Measurements from ENCODE around the gene TCOF1.

The TCOF1 gene

DNA sequence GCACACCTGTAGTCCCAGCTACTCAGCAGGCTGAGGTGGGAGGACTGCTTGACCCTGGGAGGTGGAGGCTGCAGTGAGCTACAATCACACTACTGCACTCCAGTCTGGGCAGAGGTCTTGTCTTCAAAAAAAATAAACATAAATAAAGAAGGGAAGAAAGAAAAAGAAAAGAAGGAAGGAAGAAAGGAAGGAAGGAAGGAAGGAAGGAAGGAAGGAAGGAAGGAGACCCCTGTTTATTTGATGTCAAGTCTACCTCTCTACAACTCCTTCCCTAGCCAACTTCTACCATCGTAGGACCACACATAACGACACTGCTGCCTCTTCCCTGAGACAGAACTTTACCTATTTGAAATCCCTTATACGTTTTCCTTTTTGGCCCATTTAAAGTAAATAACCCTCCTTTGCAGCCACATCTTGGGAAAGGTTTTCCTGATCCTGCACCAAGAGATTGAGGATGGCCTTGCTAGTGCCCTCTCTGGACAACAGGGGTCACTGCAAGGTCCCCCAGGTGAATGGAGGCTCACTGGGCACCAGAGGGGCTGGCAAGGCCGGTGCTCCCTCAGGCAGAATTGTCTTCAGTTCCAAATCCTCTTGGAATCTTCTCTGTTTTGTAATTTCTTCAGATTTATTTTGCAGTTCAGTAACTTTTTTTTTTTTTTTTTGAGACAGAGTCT, 81.5 kb downstream of the TCOF1 start:
- peaks cover 10% of the 10 kb centered on the region for H3K4me1 ChIP-seq (ENCODE audit: low read length)
- no peak overlapping the region for H3K4me3 ChIP-seq (ENCODE audit: low read length)
- no peaks in the 10 kb centered on the region for H3K9me3 ChIP-seq (ENCODE audit: insufficient read depth, low read length)
- no peak overlapping the region for H3K9ac ChIP-seq (ENCODE audit: low read length)
- H3K27ac ChIP-seq (ENCODE audit: low read length): no peak overlapping the region
- H3K27me3 ChIP-seq (ENCODE audit: low read depth, low read length): no peaks in the 10 kb centered on the region
- no peaks in the 10 kb centered on the region for H4K20me1 ChIP-seq (ENCODE audit: insufficient read depth, low read length)
- H3K4me2 ChIP-seq (ENCODE audit: low read length): no peak overlapping the region
- H2AFZ ChIP-seq (ENCODE audit: low read depth, low read length): no peak overlapping the region
- no peaks in the 10 kb centered on the region for H3K79me2 ChIP-seq (ENCODE audit: low read length)
- no peak for TF ChIP-seq EZH2phosphoT487 (IDR thresholded peaks at IDR 0.05; ENCODE audit: low read depth)
- TF ChIP-seq, protein P1, sequence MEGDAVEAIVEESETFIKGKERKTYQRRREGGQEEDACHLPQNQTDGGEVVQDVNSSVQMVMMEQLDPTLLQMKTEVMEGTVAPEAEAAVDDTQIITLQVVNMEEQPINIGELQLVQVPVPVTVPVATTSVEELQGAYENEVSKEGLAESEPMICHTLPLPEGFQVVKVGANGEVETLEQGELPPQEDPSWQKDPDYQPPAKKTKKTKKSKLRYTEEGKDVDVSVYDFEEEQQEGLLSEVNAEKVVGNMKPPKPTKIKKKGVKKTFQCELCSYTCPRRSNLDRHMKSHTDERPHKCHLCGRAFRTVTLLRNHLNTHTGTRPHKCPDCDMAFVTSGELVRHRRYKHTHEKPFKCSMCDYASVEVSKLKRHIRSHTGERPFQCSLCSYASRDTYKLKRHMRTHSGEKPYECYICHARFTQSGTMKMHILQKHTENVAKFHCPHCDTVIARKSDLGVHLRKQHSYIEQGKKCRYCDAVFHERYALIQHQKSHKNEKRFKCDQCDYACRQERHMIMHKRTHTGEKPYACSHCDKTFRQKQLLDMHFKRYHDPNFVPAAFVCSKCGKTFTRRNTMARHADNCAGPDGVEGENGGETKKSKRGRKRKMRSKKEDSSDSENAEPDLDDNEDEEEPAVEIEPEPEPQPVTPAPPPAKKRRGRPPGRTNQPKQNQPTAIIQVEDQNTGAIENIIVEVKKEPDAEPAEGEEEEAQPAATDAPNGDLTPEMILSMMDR (IDR thresholded peaks at IDR 0.05; ENCODE audit: low read depth, low read length): peak; percentile 36
- peaks cover 7% of the 10 kb centered on the region for H3K36me3 ChIP-seq (replicated peaks; ENCODE audit: low read depth, low read length)

DNA sequence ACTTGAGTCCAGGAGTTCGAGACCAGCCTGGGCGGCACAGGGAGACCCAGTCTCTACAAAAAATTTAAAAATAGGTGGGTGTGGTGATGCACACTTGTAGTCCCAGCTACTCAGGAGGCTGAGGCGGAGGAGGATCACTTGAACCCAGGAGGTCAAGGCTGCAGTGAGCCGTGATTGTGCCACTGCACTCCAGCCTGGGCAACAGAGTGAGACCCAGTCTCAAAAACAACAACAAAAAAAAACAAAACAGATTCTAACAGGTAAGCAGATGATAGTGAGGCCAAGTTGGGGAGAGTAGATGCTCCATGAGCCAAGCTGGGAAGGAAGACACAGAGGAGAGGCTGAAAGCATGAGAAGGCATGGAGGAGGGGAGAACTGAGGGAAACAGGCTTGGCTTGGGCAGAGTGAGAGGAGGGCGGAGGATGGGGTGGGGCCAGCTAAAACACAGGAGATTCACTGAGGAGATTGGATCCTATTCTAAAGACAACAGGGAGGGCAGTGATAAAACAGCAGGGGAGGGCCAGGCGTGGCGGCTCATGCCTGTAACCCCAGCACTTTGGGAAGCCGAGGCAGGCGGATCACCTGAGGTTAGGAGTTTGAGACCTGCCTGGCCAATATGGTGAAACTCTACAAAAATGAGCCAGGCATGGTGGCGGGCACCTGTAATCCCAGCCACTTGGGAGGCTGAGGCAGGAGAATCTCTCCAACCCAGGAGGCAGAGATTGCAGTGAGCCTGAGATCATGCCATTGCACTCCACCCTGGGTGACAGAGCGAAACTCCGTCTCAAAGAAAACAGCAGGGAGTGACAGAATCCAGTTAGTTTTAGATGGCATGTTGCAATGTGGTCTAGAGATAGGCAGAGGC, 83.7 kb downstream of the TCOF1 start:
- Histone ChIP-seq H3K27ac (ENCODE audit: low read length) (no peak overlapping the region), H4K20me1 (ENCODE audit: insufficient read depth, low read length) (peaks cover 11% of the 10 kb centered on the region; the same call in 1 of the 2 replicates)
- no peak for TF ChIP-seq EZH2phosphoT487 (IDR thresholded peaks at IDR 0.05; ENCODE audit: low read depth)
- TF ChIP-seq, protein P1 (IDR thresholded peaks at IDR 0.05; ENCODE audit: low read depth, low read length): no peak

DNA sequence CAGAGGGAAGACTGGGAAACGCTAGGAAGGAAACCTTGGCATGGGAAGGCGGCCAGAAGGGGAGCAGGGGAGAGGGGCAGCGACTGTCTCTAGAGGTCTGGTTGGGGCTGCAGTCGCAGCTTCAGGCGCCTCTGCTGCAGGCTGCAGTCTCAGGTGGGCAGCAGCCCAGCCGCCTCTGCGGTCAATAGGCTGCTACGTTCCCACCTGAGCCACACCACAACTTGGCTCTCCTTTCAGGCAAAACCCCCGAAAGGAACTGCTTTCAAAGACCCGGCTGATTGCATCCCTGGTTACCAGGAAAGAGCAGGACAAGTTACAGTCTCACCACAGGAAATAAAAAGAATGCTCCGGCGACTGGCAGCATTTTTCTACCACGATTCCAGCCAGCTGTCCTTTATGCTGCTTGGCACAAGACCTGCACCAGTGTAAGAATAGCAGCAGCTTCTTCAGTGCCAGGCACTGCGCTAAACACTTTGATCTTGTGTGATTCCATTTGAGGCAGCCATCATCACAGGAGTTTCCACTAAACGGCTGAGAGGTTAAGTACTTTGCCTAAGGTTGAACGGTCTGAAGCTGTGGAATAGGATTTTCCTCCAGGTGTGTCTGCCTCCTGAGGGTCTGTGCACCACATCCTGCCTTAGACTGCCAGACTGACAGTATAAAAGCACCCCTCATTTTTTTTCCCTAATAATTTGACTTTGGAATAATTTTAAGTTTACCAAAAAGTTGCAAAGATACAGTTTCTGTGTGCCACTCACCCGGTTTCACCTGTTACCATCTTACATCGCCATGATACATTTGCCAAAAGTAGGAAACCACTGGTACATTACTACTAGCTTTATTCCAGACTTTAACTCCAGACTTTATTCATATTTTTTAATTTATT, 84.6 kb downstream of the TCOF1 start:
- no peaks in the 10 kb centered on the region for H3K27me3 ChIP-seq (ENCODE audit: low read depth, low read length)
- H3K4me3 ChIP-seq (ENCODE audit: low read length): no peak overlapping the region
- peaks cover 8% of the 10 kb centered on the region for H3K79me2 ChIP-seq (ENCODE audit: low read length)
- no peak overlapping the region for H3K4me2 ChIP-seq (ENCODE audit: low read length)
- H3K9ac ChIP-seq (ENCODE audit: low read length): no peak overlapping the region
- H3K4me1 ChIP-seq (ENCODE audit: low read length): no peaks in the 10 kb centered on the region
- H3K9me3 ChIP-seq (ENCODE audit: insufficient read depth, low read length): no peaks in the 10 kb centered on the region
- peaks cover 32% of the 10 kb centered on the region for H3K36me3 ChIP-seq (replicated peaks; ENCODE audit: low read depth, low read length)
- H2AFZ ChIP-seq (ENCODE audit: low read depth, low read length): no peak overlapping the region
- peaks cover 20% of the 10 kb centered on the region for H4K20me1 ChIP-seq (ENCODE audit: insufficient read depth, low read length)
- H3K27ac ChIP-seq (ENCODE audit: low read length): no peak overlapping the region
- TF ChIP-seq EZH2phosphoT487 (IDR thresholded peaks at IDR 0.05; ENCODE audit: low read depth): no peak
- TF ChIP-seq, protein P1 (IDR thresholded peaks at IDR 0.05; ENCODE audit: low read depth, low read length): no peak

More for the DNA sequence above, 83.7 kb downstream of the TCOF1 start:
- Histone ChIP-seq H3K79me2 (ENCODE audit: low read length) (no peaks in the 10 kb centered on the region), H3K27me3 (ENCODE audit: low read depth, low read length) (no peaks in the 10 kb centered on the region), H3K36me3 (replicated peaks; ENCODE audit: low read depth, low read length) (peaks cover 23% of the 10 kb centered on the region), H3K4me1 (ENCODE audit: low read length) (peaks cover 2% of the 10 kb centered on the region; the same call in 1 of the 2 replicates), H3K4me3 (ENCODE audit: low read length) (no peak overlapping the region), H2AFZ (ENCODE audit: low read depth, low read length) (no peak overlapping the region), H3K9me3 (ENCODE audit: insufficient read depth, low read length) (no peaks in the 10 kb centered on the region), H3K4me2 (ENCODE audit: low read length) (no peak overlapping the region), H3K9ac (ENCODE audit: low read length) (no peak overlapping the region)

Data from OCI-LY3 (cell line).